ENCODE measurements around the gene BHMT2.

The BHMT2 gene

GRCh38 chr5:79062436-79062835 lies 7.1 kb upstream of the BHMT2 start:
- DNase-seq (ENCODE audit: low spot score) = no peak

GRCh38 chr5:79070350-79070667 lies 742 bp downstream of the BHMT2 start:
- DNase-seq (ENCODE audit: low spot score) = no peak

- DNase-seq (ENCODE audit: low spot score) = peak; percentile 22
These were observed 5.1 kb downstream of the BHMT2 start for GRCh38 chr5:79074641-79075040.

- no peak for DNase-seq (ENCODE audit: low spot score)
These were observed 6.3 kb downstream of the BHMT2 start for GRCh38 chr5:79075646-79076426.

GRCh38 chr5:79076819-79077218 lies 7.3 kb downstream of the BHMT2 start:
- DNase-seq (ENCODE audit: low spot score) = no peak

- DNase-seq (ENCODE audit: low spot score) = no peak
These were observed 8.3 kb downstream of the BHMT2 start for GRCh38 chr5:79077680-79078365.

- DNase-seq (ENCODE audit: low spot score) = no peak
These were observed 11.2 kb downstream of the BHMT2 start for GRCh38 chr5:79080804-79081203.

GRCh38 chr5:79081779-79082178 lies 12.2 kb downstream of the BHMT2 start:
- DNase-seq (ENCODE audit: low spot score) = no peak

- DNase-seq (ENCODE audit: low spot score) = no peak
These were observed 16.5 kb downstream of the BHMT2 start for GRCh38 chr5:79086116-79086515.

- DNase-seq (ENCODE audit: low spot score) = no peak
These were observed 18.9 kb downstream of the BHMT2 start for GRCh38 chr5:79088507-79088906.

- no peak for DNase-seq (ENCODE audit: low spot score)
These were observed 21.5 kb downstream of the BHMT2 start for GRCh38 chr5:79091064-79091463.

- DNase-seq (ENCODE audit: low spot score) = no peak
These were observed 24.2 kb downstream of the BHMT2 start for GRCh38 chr5:79093762-79094161.

- no peak for DNase-seq (ENCODE audit: low spot score)
These were observed 36.3 kb downstream of the BHMT2 start for GRCh38 chr5:79105868-79106267.

- DNase-seq (ENCODE audit: low spot score) = no peak
These were observed 37.6 kb downstream of the BHMT2 start for GRCh38 chr5:79107020-79107796.

GRCh38 chr5:79108086-79108485 lies 38.5 kb downstream of the BHMT2 start:
- DNase-seq (ENCODE audit: low spot score) = no peak

GRCh38 chr5:79108792-79109191 lies 39.2 kb downstream of the BHMT2 start:
- DNase-seq (ENCODE audit: low spot score) = no peak

GRCh38 chr5:79109527-79110492 lies 40.2 kb downstream of the BHMT2 start:
- no peak for DNase-seq (ENCODE audit: low spot score)

- DNase-seq (ENCODE audit: low spot score) = no peak
These were observed 41.9 kb downstream of the BHMT2 start, which contains the start of gene BHMT for GRCh38 chr5:79111387-79111959. Gene BHMT, plus strand, starts transcription at chr5:79111809. Its CDS starts 77 bp downstream, at chr5:79111886.

GRCh38 chr5:79111960-79112702 lies 42.6 kb downstream of the BHMT2 start:
- DNase-seq (ENCODE audit: low spot score) = no peak

- no peak for DNase-seq (ENCODE audit: low spot score)
These were observed 43.1 kb downstream of the BHMT2 start for GRCh38 chr5:79112703-79113058.

- no peak for DNase-seq (ENCODE audit: low spot score)
These were observed 49.9 kb downstream of the BHMT2 start for GRCh38 chr5:79119486-79119885.

Data from kidney capillary endothelial cell (primary cell).